Loucy (cell line): ENCODE data around the gene CDK4.

Experiments used
- H2AFZ ChIP-seq: fragments of 200-600 bp; sonication (generic); 2 replicates; pipeline ENCODE4 v1.6.0; 2016; ENCODE audit warnings: antibody characterized with exemption, mild to moderate bottlenecking, low read length, moderate library complexity
- H3F3A ChIP-seq: fragments of 200-600 bp; 2 replicates; pipeline ENCODE4 v1.6.0; 2016; ENCODE audit warnings: antibody characterized with exemption, low read depth, mild to moderate bottlenecking
- H3K27me3 ChIP-seq: fragments of 200-600 bp; sonication (generic); 2 replicates; pipeline ENCODE4 v1.6.1; 2014; ENCODE audit warnings: low read length, mild to moderate bottlenecking; ENCODE audit not compliant: insufficient read depth, poor library complexity, severe bottlenecking
- H3K36me3 ChIP-seq: fragments of 200-600 bp; sonication (generic); 2 replicates; pipeline ENCODE4 v1.6.1; 2016; ENCODE audit warnings: low read length; ENCODE audit not compliant: insufficient read depth
- H3K4me1 ChIP-seq: fragments of 200-600 bp; sonication (generic); 2 replicates; pipeline ENCODE4 v1.5.1; 2014; ENCODE audit warnings: low read length, mild to moderate bottlenecking; ENCODE audit not compliant: insufficient read depth, poor library complexity, severe bottlenecking
- H3K4me2 ChIP-seq: fragments of 200-600 bp; sonication (generic); 2 replicates; pipeline ENCODE4 v1.6.0; 2014; ENCODE audit warnings: antibody characterized with exemption, low read length, low read depth, mild to moderate bottlenecking; ENCODE audit not compliant: poor library complexity, severe bottlenecking
- H3K4me3 ChIP-seq: fragments of 200-600 bp; sonication (generic); 2 replicates; pipeline ENCODE4 v1.5.1; 2014; ENCODE audit warnings: low read length, mild to moderate bottlenecking, mixed read lengths; ENCODE audit not compliant: poor library complexity, severe bottlenecking
- H3K79me2 ChIP-seq: fragments of 200-600 bp; sonication (generic); 2 replicates; pipeline ENCODE4 v1.6.1; 2014; ENCODE audit warnings: low read length; ENCODE audit not compliant: insufficient read depth
- H3K9ac ChIP-seq: fragments of 200-600 bp; sonication (generic); 2 replicates; pipeline ENCODE4 v1.6.0; 2014; ENCODE audit warnings: mild to moderate bottlenecking, low read depth, low read length, moderate library complexity; ENCODE audit not compliant: poor library complexity, severe bottlenecking
- H3K9me2 ChIP-seq: fragments of 200-600 bp; sonication (generic); replicated peaks from 2 replicates; pipeline ENCODE4 v1.6.1; 2016; ENCODE audit warnings: low read depth, low read length, mixed read lengths
- H3K9me3 ChIP-seq: fragments of 200-600 bp; sonication (generic); 2 replicates; pipeline ENCODE4 v1.6.1; 2014; ENCODE audit warnings: mild to moderate bottlenecking, antibody characterized with exemption, low read length, low read depth; ENCODE audit not compliant: insufficient read depth
- H4K20me1 ChIP-seq: fragments of 200-600 bp; sonication (generic); 2 replicates; pipeline ENCODE4 v1.6.0; 2014; ENCODE audit warnings: antibody characterized with exemption, low read length, mild to moderate bottlenecking; ENCODE audit not compliant: insufficient read depth, poor library complexity, severe bottlenecking
- CTCF ChIP-seq: fragments of 200-600 bp; sonication (generic); conservative IDR thresholded peaks from 2 replicates; pipeline ENCODE4 v1.5.1; 2014; ENCODE audit warnings: mild to moderate bottlenecking, antibody characterized with exemption, low read length
- EZH2phosphoT487 ChIP-seq: fragments of 200-600 bp; IDR thresholded peaks from 2 replicates; pipeline ENCODE4 v1.6.1; 2018; ENCODE audit warnings: antibody characterized with exemption, mild to moderate bottlenecking, moderate library complexity, borderline replicate concordance

The CDK4 gene

GRCh38 chr12:57698414-57698813 is 53.7 kb downstream of the CDK4 start:
- H4K20me1 ChIP-seq, result peaks cover 7% of the 10 kb centered on the region
- TF ChIP-seq EZH2phosphoT487 (no peak), CTCF (no peak)
- no peak overlapping the region for H3K9ac ChIP-seq
- H3K9me2 ChIP-seq, result no peaks in the 10 kb centered on the region
- no peaks in the 10 kb centered on the region for H3F3A ChIP-seq
- no peak overlapping the region for H3K4me2 ChIP-seq
- H3K4me3 ChIP-seq, result no peak overlapping the region
- no peak overlapping the region for H2AFZ ChIP-seq
- no peaks in the 10 kb centered on the region for H3K27me3 ChIP-seq
- peaks cover 10% of the 10 kb centered on the region; the same call in 1 of the 2 replicates for H3K36me3 ChIP-seq
- peaks cover 22% of the 10 kb centered on the region for H3K79me2 ChIP-seq
- no peaks in the 10 kb centered on the region for H3K9me3 ChIP-seq
- H3K4me1 ChIP-seq, result peaks cover 8% of the 10 kb centered on the region
